ENCODE data around the gene HSF2BP. TPM values are rescaled to one million over a fixed set of nuclear protein-coding genes. Genes with fewer than 3 reads are reported as not detected.
A peak's percentile ranks its signal among the peaks of the same experiment; 100 is the strongest.
"Not testable (repeated sequence)": the region's sequence is repeated elsewhere in the genome, so short reads cannot be mapped to it uniquely, and the experiment has no call there.

HSF2BP gene
- total and polyA plus RNA-seq, 4 experiments from 2014 or later, result 0.39 to 0.70 (median 0.67) TPM; not detected in 1

- H3K27me3 Mint-ChIP-seq, result no peaks in the 10 kb centered on the region
- H3K4me3 Mint-ChIP-seq, result peak overlapping the region in 5 of 8 donors; percentile 34 to 54 (median 38)
- Histone ChIP-seq H3K4me3 (ENCODE audit: low read length in 2 of 2) (no peak overlapping the region), H3K9me3 (ENCODE audit: control insufficient read depth in 1 of 2, low read length in 2 of 2) (no peaks in the 10 kb centered on the region), H3K36me3 (ENCODE audit: insufficient read depth, low read length) (peaks cover 12% of the 10 kb centered on the region), H3K4me1 (ENCODE audit: insufficient read depth, low read length) (peaks cover 33% of the 10 kb centered on the region), H3K27ac (ENCODE audit: low read depth, low read length) (no peak overlapping the region), H3K27me3 (ENCODE audit: insufficient read depth, low read length) (no peaks in the 10 kb centered on the region)
- peaks cover 25 to 39% (median 31%) of the 10 kb centered on the region in 4 donors for H3K4me1 Mint-ChIP-seq
- peak overlapping the region in 2 of 7 donors; percentile 43 to 77 for H3K27ac Mint-ChIP-seq
- POLR2A ChIA-PET (ENCODE audit: partially characterized antibody), result no interaction called here
- DNase-seq, result no peak
- H3K9me3 Mint-ChIP-seq, result peaks cover 0 to 3% (median 0%) of the 10 kb centered on the region in 8 donors
- CTCF ChIA-PET (ENCODE audit: partially characterized antibody), result no interaction called here
- peaks cover 0 to 25% of the 10 kb centered on the region in 2 donors for H3K36me3 Mint-ChIP-seq
- intact Hi-C loops (cut with micrococcal nuclease), result no loop called here
These were observed 1.1 kb downstream of the HSF2BP start for GRCh38 chr21:43658088-43658741.

- Mint-ChIP-seq H3K27ac (peak overlapping the region in 5 of 7 donors; percentile 17 to 75 (median 64)), H3K4me3 (peak overlapping the region in 6 of 8 donors; percentile 10 to 46 (median 28)), H3K9me3 (peaks cover 0 to 3% (median 0%) of the 10 kb centered on the region in 8 donors), H3K36me3 (peaks cover 0 to 18% of the 10 kb centered on the region in 2 donors), H3K4me1 (peaks cover 20 to 32% (median 25%) of the 10 kb centered on the region in 4 donors), H3K27me3 (no peaks in the 10 kb centered on the region)
- H3K4me1 ChIP-seq (ENCODE audit: insufficient read depth, low read length), result peaks cover 28% of the 10 kb centered on the region
- no peak for DNase-seq
- ChIA-PET CTCF (ENCODE audit: partially characterized antibody) (no interaction called here), POLR2A (ENCODE audit: partially characterized antibody) (no interaction called here)
- no peak overlapping the region for H3K27ac ChIP-seq (ENCODE audit: low read depth, low read length)
- intact Hi-C loops (cut with micrococcal nuclease), result no loop called here
- H3K36me3 ChIP-seq (ENCODE audit: insufficient read depth, low read length), result peaks cover 8% of the 10 kb centered on the region
- no peak overlapping the region for H3K4me3 ChIP-seq (ENCODE audit: low read length in 2 of 2)
- H3K27me3 ChIP-seq (ENCODE audit: insufficient read depth, low read length), result no peaks in the 10 kb centered on the region
- H3K9me3 ChIP-seq (ENCODE audit: control insufficient read depth in 1 of 2, low read length in 2 of 2), result no peaks in the 10 kb centered on the region
These were observed 1.8 kb downstream of the HSF2BP start for GRCh38 chr21:43657355-43658087.

- peaks cover 2 to 6% (median 5%) of the 10 kb centered on the region in 4 donors for H3K4me1 Mint-ChIP-seq
- Histone ChIP-seq H3K9me3 (ENCODE audit: control insufficient read depth in 1 of 2, low read length in 2 of 2) (no peaks in the 10 kb centered on the region), H3K27ac (ENCODE audit: low read depth, low read length) (no peak overlapping the region), H3K4me3 (ENCODE audit: low read length in 2 of 2) (no peak overlapping the region), H3K36me3 (ENCODE audit: insufficient read depth, low read length) (no peaks in the 10 kb centered on the region), H3K27me3 (ENCODE audit: insufficient read depth, low read length) (no peaks in the 10 kb centered on the region), H3K4me1 (ENCODE audit: insufficient read depth, low read length) (peaks cover 9% of the 10 kb centered on the region)
- H3K36me3 Mint-ChIP-seq, result peaks cover 0 to 2% of the 10 kb centered on the region in 2 donors
- ChIA-PET POLR2A (ENCODE audit: partially characterized antibody) (no interaction called here), CTCF (ENCODE audit: partially characterized antibody) (no interaction called here)
- peaks cover 0 to 2% of the 10 kb centered on the region in 2 donors for H3K27me3 Mint-ChIP-seq
- H3K27ac Mint-ChIP-seq, result peak overlapping the region in 1 of 7 donors; percentile 50
- H3K4me3 Mint-ChIP-seq, result peak overlapping the region in 2 of 8 donors; percentile 49 to 52
- H3K9me3 Mint-ChIP-seq, result no peaks in the 10 kb centered on the region
- no peak for DNase-seq
- intact Hi-C loops (cut with micrococcal nuclease), result no loop called here
These were observed 4.3 kb downstream of the HSF2BP start for GRCh38 chr21:43654806-43655489.

GRCh38 chr21:43653626-43654025, 5.7 kb downstream of the HSF2BP start:
- peaks cover 2 to 3% of the 10 kb centered on the region in 2 donors for H3K27me3 Mint-ChIP-seq
- no peaks in the 10 kb centered on the region for H3K36me3 ChIP-seq (ENCODE audit: insufficient read depth, low read length)
- peaks cover 3% of the 10 kb centered on the region for H3K4me1 ChIP-seq (ENCODE audit: insufficient read depth, low read length)
- H3K27me3 ChIP-seq (ENCODE audit: insufficient read depth, low read length), result no peaks in the 10 kb centered on the region
- intact Hi-C loops (cut with micrococcal nuclease), result no loop called here
- DNase-seq, result no peak
- H3K9me3 Mint-ChIP-seq, result no peaks in the 10 kb centered on the region
- peak overlapping the region in 2 of 7 donors; percentile 58 to 60 for H3K27ac Mint-ChIP-seq
- CTCF ChIA-PET (ENCODE audit: partially characterized antibody), result no interaction called here
- no peaks in the 10 kb centered on the region for H3K9me3 ChIP-seq (ENCODE audit: control insufficient read depth in 1 of 2, low read length in 2 of 2)
- H3K36me3 Mint-ChIP-seq, result no peaks in the 10 kb centered on the region
- H3K27ac ChIP-seq (ENCODE audit: low read depth, low read length), result no peak overlapping the region
- H3K4me1 Mint-ChIP-seq, result no peaks in the 10 kb centered on the region
- H3K4me3 Mint-ChIP-seq, result no peak overlapping the region
- H3K4me3 ChIP-seq (ENCODE audit: low read length in 2 of 2), result no peak overlapping the region
- POLR2A ChIA-PET (ENCODE audit: partially characterized antibody), result no interaction called here

- Histone ChIP-seq H3K27ac (ENCODE audit: low read depth, low read length) (no peak overlapping the region), H3K4me3 (ENCODE audit: low read length in 2 of 2) (no peak overlapping the region), H3K36me3 (ENCODE audit: insufficient read depth, low read length) (no peaks in the 10 kb centered on the region), H3K27me3 (ENCODE audit: insufficient read depth, low read length) (no peaks in the 10 kb centered on the region), H3K9me3 (ENCODE audit: control insufficient read depth in 1 of 2, low read length in 2 of 2) (no peaks in the 10 kb centered on the region), H3K4me1 (ENCODE audit: insufficient read depth, low read length) (no peaks in the 10 kb centered on the region)
- DNase-seq, result no peak
- Mint-ChIP-seq H3K4me1 (no peaks in the 10 kb centered on the region), H3K27ac (no peak overlapping the region), H3K9me3 (no peaks in the 10 kb centered on the region), H3K36me3 (no peaks in the 10 kb centered on the region), H3K4me3 (no peak overlapping the region), H3K27me3 (peaks cover 2 to 3% of the 10 kb centered on the region in 2 donors)
- intact Hi-C loops (cut with micrococcal nuclease), result no loop called here
- ChIA-PET POLR2A (ENCODE audit: partially characterized antibody) (no interaction called here), CTCF (ENCODE audit: partially characterized antibody) (no interaction called here)
These were observed 6.7 kb downstream of the HSF2BP start for GRCh38 chr21:43652616-43653015.

- H3K27ac ChIP-seq (ENCODE audit: low read depth, low read length); H3K27me3 Mint-ChIP-seq; POLR2A ChIA-PET (ENCODE audit: partially characterized antibody); intact Hi-C loops (cut with micrococcal nuclease); DNase-seq; H3K4me3 Mint-ChIP-seq; H3K36me3 Mint-ChIP-seq; H3K9me3 Mint-ChIP-seq; H3K4me1 Mint-ChIP-seq; CTCF ChIA-PET (ENCODE audit: partially characterized antibody); H3K27me3 ChIP-seq (ENCODE audit: insufficient read depth, low read length); H3K9me3 ChIP-seq (ENCODE audit: control insufficient read depth in 1 of 2, low read length in 2 of 2); H3K4me1 ChIP-seq (ENCODE audit: insufficient read depth, low read length); H3K4me3 ChIP-seq (ENCODE audit: low read length in 2 of 2); H3K36me3 ChIP-seq (ENCODE audit: insufficient read depth, low read length): not testable (repeated sequence)
- H3K27ac Mint-ChIP-seq, result peak overlapping the region in 1 of 7 donors; percentile 19
These were observed 7.4 kb downstream of the HSF2BP start for GRCh38 chr21:43651926-43652325.

- H3K27me3 ChIP-seq (ENCODE audit: insufficient read depth, low read length), result no peaks in the 10 kb centered on the region
- intact Hi-C loops (cut with micrococcal nuclease), result no loop called here
- Mint-ChIP-seq H3K9me3 (no peaks in the 10 kb centered on the region), H3K36me3 (no peaks in the 10 kb centered on the region), H3K27me3 (peaks cover 4 to 5% of the 10 kb centered on the region in 2 donors), H3K27ac (peak overlapping the region in 2 of 7 donors; percentile 52 to 77), H3K4me1 (peaks cover 3 to 8% (median 7%) of the 10 kb centered on the region in 4 donors), H3K4me3 (no peak overlapping the region)
- H3K4me3 ChIP-seq (ENCODE audit: low read length in 2 of 2), result no peak overlapping the region
- no peaks in the 10 kb centered on the region for H3K36me3 ChIP-seq (ENCODE audit: insufficient read depth, low read length)
- no peak overlapping the region for H3K27ac ChIP-seq (ENCODE audit: low read depth, low read length)
- no peak for DNase-seq
- ChIA-PET POLR2A (ENCODE audit: partially characterized antibody) (no interaction called here), CTCF (ENCODE audit: partially characterized antibody) (no interaction called here)
- no peaks in the 10 kb centered on the region for H3K9me3 ChIP-seq (ENCODE audit: control insufficient read depth in 1 of 2, low read length in 2 of 2)
- peaks cover 8% of the 10 kb centered on the region for H3K4me1 ChIP-seq (ENCODE audit: insufficient read depth, low read length)
These were observed 11.1 kb downstream of the HSF2BP start for GRCh38 chr21:43648171-43648570.
